Measurements from ENCODE around the gene GTF3C4. TPM values are rescaled to one million over a fixed set of nuclear protein-coding genes. Genes with fewer than 3 reads are reported as not detected.

Gene GTF3C4
- total RNA-seq, 1 experiment from 2014 or later, result 40.8 TPM

GRCh38 chr9:132638240-132638639 lies 32.0 kb upstream of the GTF3C4 start:
- H3K36me3 ChIP-seq (ENCODE audit: insufficient read depth, low read length, poor library complexity, severe bottlenecking), result peaks cover 32% of the 10 kb centered on the region
- ChIA-PET CTCF (no interaction called here), POLR2A (ENCODE audit: low non-redundant PET) (no interaction called here)
- no peak for TF ChIP-seq CTCF (conservative IDR thresholded peaks at IDR 0.05; ENCODE audit: low read depth, low read length)
- TF ChIP-seq EZH2 (IDR thresholded peaks at IDR 0.05; ENCODE audit: borderline replicate concordance, low read depth, low read length, poor library complexity, severe bottlenecking), result no peak
- H3K27me3 ChIP-seq (replicated peaks; ENCODE audit: insufficient read depth, low read depth, low read length, poor library complexity), result no peaks in the 10 kb centered on the region
- DNase-seq (ENCODE audit: low spot score), result no peak
- no peaks in the 10 kb centered on the region for H3K4me1 ChIP-seq (ENCODE audit: insufficient read depth, low read length, poor library complexity, severe bottlenecking)
- H3K27ac ChIP-seq (ENCODE audit: low read depth, low read length, poor library complexity, severe bottlenecking), result no peak overlapping the region
- intact Hi-C loops (cut with micrococcal nuclease; ENCODE audit: unreplicated experiment), result no loop called here
- no peaks in the 10 kb centered on the region for H3K9me3 ChIP-seq (ENCODE audit: low read depth, low read length, poor library complexity, severe bottlenecking)
- no TSS peak for BruUV-seq (replicated peaks)
- no peak overlapping the region for H3K4me3 ChIP-seq (ENCODE audit: low read depth, low read length, poor library complexity, severe bottlenecking)

- CTCF ChIA-PET, result interaction anchor here (0.6 kb wide), 1 partner anchor 130 kb away, joined by 3 read pairs; no protein-coding TSS in a partner anchor
- no peak overlapping the region for H3K27ac ChIP-seq (ENCODE audit: low read depth, low read length, poor library complexity, severe bottlenecking)
- intact Hi-C loops (cut with micrococcal nuclease; ENCODE audit: unreplicated experiment), result no loop called here
- BruUV-seq (replicated peaks), result no TSS peak
- peaks cover 34% of the 10 kb centered on the region for H3K36me3 ChIP-seq (ENCODE audit: insufficient read depth, low read length, poor library complexity, severe bottlenecking)
- POLR2A ChIA-PET (ENCODE audit: low non-redundant PET), result no interaction called here
- no peaks in the 10 kb centered on the region for H3K27me3 ChIP-seq (replicated peaks; ENCODE audit: insufficient read depth, low read depth, low read length, poor library complexity)
- no peaks in the 10 kb centered on the region for H3K4me1 ChIP-seq (ENCODE audit: insufficient read depth, low read length, poor library complexity, severe bottlenecking)
- no peak overlapping the region for H3K4me3 ChIP-seq (ENCODE audit: low read depth, low read length, poor library complexity, severe bottlenecking)
- TF ChIP-seq EZH2 (IDR thresholded peaks at IDR 0.05; ENCODE audit: borderline replicate concordance, low read depth, low read length, poor library complexity, severe bottlenecking), result no peak
- no peak for TF ChIP-seq CTCF (conservative IDR thresholded peaks at IDR 0.05; ENCODE audit: low read depth, low read length)
- no peaks in the 10 kb centered on the region for H3K9me3 ChIP-seq (ENCODE audit: low read depth, low read length, poor library complexity, severe bottlenecking)
- no peak for DNase-seq (ENCODE audit: low spot score)
These were observed 30.9 kb upstream of the GTF3C4 start for GRCh38 chr9:132639322-132639721.

GRCh38 chr9:132641216-132641615 lies 29.0 kb upstream of the GTF3C4 start:
- no peak for DNase-seq (ENCODE audit: low spot score)
- BruUV-seq (replicated peaks), result no TSS peak
- intact Hi-C loops (cut with micrococcal nuclease; ENCODE audit: unreplicated experiment), result no loop called here
- Histone ChIP-seq H3K27me3 (replicated peaks; ENCODE audit: insufficient read depth, low read depth, low read length, poor library complexity) (no peaks in the 10 kb centered on the region), H3K36me3 (ENCODE audit: insufficient read depth, low read length, poor library complexity, severe bottlenecking) (peaks cover 51% of the 10 kb centered on the region), H3K4me1 (ENCODE audit: insufficient read depth, low read length, poor library complexity, severe bottlenecking) (no peaks in the 10 kb centered on the region), H3K9me3 (ENCODE audit: low read depth, low read length, poor library complexity, severe bottlenecking) (no peaks in the 10 kb centered on the region), H3K4me3 (ENCODE audit: low read depth, low read length, poor library complexity, severe bottlenecking) (no peak overlapping the region), H3K27ac (ENCODE audit: low read depth, low read length, poor library complexity, severe bottlenecking) (no peak overlapping the region)
- ChIA-PET CTCF (no interaction called here), POLR2A (ENCODE audit: low non-redundant PET) (no interaction called here)
- TF ChIP-seq EZH2 (IDR thresholded peaks at IDR 0.05; ENCODE audit: borderline replicate concordance, low read depth, low read length, poor library complexity, severe bottlenecking) (no peak), CTCF (conservative IDR thresholded peaks at IDR 0.05; ENCODE audit: low read depth, low read length) (no peak)

All from A673 (cell line).